NCI-H2081 treated with DMSO at 0.1 percent for 48 hours (cell line): Measurements from ENCODE around the gene ZNF428.
"Not testable (repeated sequence)": the region's sequence is repeated elsewhere in the genome, so short reads cannot be mapped to it uniquely, and the experiment has no call there.

Experiments
- DNase-seq: peaks from one replicate; lab custom pipeline; 2025; lab: John Stamatoyannopoulos, UW

The ZNF428 gene

DNA sequence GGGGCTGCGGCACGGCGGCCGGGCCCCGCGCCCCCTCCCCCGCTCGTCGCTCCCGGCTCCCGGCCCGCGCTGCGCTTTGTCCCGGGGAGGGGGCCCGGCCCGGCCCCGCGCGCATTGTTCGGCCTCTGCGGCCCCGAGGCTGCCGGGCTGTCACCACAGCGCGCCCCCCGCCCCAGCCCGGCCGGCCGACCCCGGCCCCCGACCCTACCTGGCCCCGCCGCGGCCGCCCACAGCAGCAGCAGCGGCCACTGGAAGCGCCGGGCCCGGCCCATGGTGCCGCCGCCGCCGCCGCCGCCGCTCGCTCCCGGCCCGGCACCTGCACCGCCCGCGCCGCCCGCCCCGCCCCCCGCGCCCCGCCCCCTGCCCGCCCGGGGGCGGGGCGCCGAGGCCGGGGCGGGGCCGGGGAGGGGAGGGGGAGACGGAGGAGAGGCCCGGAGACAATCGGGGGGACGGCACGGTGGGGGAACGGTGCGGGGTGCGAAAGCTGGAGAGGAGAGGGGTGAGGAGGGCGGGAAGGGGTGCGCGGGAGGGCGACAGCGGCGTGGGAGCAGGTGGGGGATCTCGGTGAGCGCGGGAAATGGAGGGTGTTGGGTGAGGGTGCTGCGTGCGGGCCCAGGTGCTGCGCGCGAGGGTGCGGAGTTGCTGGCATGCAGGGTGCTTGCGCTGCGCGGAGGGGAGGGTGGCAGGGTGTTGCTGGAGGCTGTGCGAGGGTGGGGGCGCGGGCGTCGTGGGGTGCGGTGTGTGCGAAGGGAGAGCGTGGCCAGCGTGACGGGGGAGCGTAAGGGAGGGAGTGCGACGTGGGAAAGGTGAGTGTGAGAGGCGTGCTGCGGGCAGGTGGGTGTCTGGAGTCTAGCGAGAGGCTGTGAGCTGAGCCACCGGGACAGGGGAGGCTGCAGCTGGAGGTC, 20.3 kb upstream of the ZNF428 start, which contains the start of gene CADM4:
Gene CADM4, minus strand, starts transcription at position 332 of the 905 bp plus-strand sequence. Its CDS starts 60 bp downstream, at position 272.
- DNase-seq, result no peak

DNA sequence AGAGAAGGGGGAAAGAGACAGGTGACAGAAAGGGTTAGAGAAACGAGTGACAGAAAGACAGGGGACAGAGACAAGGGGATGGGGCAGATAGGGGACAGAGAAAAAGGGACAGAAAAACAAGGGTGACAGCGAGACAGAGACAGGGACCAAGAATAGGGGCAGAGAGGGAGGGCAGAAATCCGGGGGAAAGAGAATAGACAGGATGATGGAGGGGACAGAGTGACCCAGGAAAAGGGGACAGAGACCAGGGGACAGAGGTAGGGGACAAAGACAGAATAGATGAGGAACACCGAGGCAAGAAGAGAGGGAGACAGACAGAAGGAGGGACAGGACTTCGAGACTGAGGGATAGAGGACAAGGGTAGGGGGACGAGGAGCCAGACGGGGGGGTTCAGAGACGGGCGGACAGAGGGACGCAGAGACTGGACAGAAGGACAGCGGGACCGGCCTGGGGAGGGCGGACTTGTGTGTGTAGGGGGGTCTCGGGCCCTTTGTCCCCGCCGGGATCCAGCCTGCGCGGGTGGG, 19.6 kb upstream of the ZNF428 start:
- no peak for DNase-seq

GRCh38 chr19:43638214-43638994, 19.0 kb upstream of the ZNF428 start:
- no peak for DNase-seq

DNA sequence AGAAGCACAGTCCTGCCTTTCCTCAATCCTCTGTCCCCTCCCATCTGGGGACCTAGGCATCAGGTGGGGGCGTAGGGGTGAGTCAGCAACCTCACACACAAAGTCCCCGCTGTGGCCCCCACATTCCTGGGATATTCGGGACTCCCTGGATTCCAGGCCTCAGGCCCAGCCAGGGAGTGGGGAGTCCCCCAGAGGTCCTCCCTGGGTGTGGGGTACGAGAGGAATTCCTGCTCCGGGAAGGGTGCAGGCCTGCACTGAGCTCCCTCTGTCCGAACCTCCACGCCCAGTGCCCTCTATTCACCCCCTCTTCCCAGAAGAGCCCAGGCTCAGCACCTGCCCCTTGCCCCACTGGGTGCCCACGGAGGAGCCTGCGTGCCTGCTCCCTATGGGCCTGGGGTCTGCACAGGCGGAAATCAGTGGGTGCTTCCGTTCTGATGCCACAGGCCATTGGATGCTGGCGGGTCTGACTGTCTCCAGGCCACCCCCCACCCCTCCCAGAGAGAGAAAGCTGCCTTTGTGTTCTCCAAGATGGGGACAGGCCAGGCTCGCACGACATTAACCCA, 16.8 kb upstream of the ZNF428 start:
- DNase-seq, result no peak

- DNase-seq, result not testable (repeated sequence)
Observed at GRCh38 chr19:43635561-43635940, 16.1 kb upstream of the ZNF428 start.

- no peak for DNase-seq
Observed at GRCh38 chr19:43634872-43635560, 15.6 kb upstream of the ZNF428 start.

DNA sequence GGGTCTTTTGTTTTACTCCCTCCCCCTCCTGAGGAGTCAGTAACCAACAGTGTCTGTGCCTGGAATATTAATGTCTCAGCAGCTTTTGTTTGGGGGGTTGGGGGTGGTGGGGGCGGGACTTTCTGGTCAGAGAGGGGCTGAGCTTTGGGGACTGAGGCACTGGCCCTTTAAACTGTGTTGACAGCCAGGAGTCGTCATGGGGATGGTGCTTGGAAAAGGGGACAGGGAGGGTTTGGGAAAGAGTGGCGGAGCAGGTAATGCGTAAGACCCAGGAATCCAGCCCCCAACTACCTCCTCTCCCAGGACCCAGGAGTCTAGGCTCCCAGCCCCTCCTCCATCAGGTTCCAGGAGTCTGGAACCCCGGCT, 15.1 kb upstream of the ZNF428 start:
- no peak for DNase-seq

DNA sequence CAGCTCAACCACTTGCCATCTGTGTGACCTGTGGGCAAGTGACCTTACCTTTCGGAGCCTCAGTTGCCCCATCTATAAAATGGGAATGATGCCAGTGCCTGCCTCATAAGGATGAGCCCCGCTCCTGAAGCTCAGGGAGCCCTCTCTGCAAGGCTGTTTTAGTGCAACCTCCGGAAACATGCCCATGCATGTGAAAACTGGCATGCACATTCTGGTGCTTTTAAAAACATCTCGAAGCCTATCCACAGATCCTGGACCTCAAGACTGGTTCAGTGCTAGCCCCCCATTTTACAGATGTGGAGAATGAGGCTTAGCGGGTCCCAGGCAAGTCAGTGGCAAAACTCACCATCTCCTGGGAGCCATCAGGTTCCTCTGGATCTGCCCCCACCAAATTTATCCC, 14.6 kb upstream of the ZNF428 start:
- DNase-seq, result no peak

GRCh38 chr19:43633520-43633919, 14.1 kb upstream of the ZNF428 start:
- no peak for DNase-seq

DNA sequence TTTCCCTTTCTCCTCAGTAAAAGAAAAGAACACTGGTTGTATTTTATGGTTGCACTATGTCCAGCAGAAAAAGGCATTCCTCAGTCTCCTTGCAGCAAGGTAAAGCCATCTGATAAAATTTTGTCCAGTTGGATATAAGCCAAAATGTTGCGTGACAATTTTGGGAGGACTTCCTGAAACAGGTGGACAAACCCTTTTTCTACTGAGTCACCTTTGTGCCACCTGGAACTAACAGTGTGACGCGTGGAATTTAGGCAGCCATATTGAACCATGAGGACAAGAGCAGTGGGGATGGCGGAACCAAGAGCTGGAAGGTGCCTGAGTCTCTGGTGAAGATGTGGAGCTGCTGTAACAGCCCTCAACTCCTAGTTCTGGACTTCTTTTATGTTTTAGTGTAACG, 12.1 kb upstream of the ZNF428 start:
- no peak for DNase-seq

DNA sequence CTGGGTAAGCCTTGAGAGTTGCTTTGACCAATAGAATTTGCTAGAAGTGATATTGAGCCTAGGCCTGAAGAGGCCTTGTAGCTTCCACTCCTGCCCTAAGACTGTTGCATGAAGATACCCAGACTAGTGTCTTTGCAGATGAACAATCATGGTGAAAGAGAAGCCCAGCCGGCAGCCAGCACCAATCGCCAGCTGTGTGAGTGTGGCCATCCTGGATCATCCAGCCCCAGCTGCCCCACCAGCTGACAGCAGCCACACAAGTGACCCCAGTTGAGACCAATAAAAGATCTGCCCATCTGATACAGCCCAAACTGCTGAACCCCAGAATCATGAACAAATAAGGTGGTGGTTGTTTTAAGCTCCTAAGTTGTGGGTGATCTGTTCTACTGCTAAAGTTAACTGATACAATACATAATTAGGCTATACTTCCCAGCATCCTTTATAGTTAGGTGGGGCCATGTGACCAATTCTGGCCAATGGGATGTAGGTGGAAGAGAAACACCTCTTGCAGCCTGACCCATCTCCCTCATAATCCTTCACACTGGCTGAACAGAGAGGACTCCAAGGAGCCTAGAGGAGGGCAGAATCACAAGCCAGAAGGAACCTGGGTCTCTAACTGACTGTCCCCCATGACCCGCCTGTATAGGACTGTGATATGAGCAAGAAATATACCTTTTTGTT, 9.4 kb upstream of the ZNF428 start:
- no peak for DNase-seq

DNA sequence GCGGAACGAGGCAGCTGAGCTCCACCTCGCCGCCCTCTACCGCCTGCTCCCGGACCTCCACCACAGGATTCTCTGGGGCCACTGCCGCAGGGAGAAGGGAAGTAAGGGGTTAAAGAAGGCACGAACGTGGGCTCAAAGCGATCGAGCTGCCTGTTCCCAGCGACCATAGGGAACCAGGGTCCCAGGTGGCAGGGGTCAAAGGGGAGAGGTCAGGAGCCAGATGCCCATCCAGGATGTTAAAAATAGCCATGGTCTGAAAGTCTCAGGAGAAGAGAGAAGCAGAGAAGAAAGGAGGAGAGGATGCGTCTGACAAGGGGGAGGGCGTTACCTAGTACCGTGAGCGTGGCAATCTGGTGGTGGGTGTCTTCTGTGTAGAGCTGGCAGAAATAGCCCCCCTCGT, 7.4 kb upstream of the ZNF428 start:
- no peak for DNase-seq

- no peak for DNase-seq
Observed at GRCh38 chr19:43625918-43626579, 6.6 kb upstream of the ZNF428 start.

DNA sequence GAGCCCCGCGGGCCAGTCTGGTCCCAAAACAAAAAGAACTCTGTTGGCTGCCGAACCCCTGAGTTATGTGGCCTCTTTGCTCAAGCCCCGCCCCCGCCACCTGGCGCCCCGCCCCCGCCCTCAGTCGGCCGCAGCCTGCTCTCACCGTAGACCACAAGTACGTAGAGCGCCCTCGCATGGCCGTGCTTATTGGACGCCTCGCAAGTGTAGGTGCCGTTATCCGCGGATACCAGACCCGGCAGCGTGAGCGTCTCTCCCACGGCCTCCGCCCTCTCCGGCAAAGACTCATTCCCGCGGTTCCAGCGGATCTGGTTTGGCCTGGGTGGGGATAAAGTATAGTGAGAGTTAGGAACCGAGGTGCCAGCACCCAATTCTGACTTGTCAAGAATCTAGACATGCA, 5.5 kb upstream of the ZNF428 start:
- no peak for DNase-seq

GRCh38 chr19:43623889-43624670, 4.7 kb upstream of the ZNF428 start:
- DNase-seq, result no peak

DNA sequence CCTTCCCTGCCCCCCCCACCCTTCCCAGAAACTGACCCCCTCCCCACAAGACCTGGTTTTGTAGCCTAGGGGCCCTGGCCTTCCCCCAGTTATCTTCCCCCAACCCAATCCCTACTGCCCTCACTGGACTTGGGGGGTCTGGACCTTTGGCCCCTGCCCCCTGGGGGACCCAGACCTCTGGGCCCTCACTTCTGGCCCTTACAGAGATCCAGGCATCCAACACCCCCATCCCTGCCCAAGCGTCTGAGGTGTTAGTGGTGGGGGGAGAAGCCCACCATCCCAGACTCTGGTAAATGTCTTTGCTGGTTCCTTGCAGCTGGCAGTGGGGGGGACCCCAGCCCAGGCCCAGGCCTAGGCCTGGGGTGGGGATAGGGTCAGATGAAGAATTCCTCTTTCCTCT, 3.5 kb upstream of the ZNF428 start:
- DNase-seq, result no peak

DNA sequence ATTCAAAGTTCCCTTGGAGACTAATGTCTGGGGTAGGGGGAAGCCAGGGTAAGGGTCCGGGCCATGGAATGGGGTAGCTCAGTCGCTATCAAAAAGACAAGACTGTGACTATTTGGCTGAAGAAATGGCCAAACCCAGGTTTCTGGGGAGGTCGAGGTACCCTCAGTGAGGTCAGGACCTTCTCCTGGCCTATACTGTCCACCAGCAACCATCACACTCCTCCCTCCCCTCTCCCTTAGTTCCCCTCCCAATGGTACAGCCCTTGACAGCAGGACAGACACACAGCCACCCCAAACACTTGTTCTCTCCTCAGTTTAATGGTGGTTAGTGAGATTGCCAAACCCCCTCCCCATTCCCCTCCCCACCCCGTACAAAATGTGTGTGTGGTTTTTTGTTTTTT, 2.6 kb upstream of the ZNF428 start:
- no peak for DNase-seq

DNA sequence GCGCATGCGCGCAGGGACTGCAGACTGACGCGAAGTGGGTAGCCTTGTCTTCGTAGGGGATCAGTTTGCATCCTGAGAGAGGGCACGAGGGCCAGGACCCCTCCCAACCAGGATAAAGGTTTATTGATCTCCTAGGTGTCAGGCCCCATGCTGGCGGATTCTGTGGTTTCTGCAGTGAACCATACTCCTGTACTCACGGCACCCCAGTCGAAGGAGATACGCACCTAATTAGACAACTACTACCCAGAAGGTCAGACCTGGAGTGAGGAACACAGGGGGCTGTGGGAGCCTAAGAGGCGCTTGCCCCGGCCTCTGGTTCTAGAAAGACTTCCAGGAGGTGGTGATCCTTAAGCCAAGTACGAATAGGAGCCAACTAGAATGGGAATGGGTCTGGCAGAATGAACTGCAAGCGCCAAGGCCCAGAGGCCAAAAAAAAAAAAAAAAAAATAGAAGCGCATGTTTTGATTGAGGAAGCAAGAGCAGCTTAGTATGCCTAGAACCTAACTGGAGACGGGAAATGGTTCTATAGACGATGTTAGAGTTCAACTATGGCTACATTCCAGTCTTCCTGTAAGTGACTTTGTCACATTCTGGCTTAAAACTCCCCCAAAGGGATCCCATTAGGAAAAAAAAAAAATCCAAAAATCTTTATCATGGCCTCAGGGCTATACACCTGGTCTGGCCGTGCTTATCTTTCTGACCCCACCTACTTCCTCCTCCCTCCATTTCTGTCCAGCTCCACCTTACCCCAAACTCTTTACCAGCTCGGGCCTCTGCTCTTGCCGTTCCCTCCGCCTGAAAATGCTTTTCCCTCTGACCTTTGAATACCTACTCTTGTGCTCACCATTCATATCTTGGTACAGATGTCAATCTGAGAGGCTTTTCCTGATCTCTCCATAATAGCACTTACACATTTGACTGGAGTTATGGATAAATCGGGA, 902 bp upstream of the ZNF428 start:
- DNase-seq, result no peak

- DNase-seq, result no peak
Observed at GRCh38 chr19:43618921-43619261, 538 bp downstream of the ZNF428 start.
